NCI-H1694 treated with DMSO at 0.1 percent for 48 hours (cell line): Measurements from ENCODE around the gene OR8K1.

ENCODE experiments used
- DNase-seq: peaks from one replicate; lab custom pipeline; 2025; lab: John Stamatoyannopoulos, UW

Gene OR8K1

GRCh38 chr11:56345739-56346138 lies at the start of gene OR8K1:
OR8K1 (plus strand) TSS chr11:56346039; CDS start chr11:56346039, 0 bp downstream.
- DNase-seq, result no peak

DNA sequence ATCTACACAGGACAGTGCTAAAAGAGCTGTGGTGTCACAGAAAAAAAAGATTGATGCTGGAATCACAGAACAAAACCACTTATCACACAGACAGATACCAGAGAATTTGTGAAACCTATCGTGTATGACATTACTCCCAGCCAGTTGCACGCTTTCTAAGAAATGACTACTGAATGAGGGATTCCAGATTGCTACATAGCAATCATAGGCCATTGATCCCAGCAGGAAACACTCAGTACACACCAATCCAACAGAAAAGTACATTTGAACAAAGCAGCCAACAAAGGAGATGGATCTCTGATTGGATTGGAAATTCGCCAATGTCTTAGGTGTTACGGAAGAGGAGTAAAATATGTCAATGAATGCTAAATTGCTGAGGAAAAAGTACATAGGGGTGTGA lies 48.9 kb upstream of the OR8K1 start:
- DNase-seq, result no peak

DNA sequence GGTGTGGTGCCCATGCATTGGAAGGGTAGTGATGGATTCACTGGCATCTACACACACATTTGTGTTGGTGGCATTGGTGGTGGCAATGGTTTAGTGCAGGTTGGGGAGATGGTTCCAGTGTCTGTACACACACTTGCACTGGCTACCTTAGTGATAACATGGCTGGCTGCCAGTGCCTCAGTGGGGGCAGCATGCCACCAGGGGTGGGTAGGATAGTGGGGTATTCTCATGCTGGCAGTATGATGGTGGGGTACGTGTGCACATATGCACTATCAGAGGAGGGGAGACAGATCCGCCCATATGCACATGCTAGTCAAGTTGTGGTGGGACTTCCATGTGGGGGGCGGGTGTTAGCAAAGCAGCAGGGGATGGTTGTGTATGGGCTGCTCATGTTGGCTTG lies 38.0 kb upstream of the OR8K1 start:
- DNase-seq, result no peak

GRCh38 chr11:56314844-56315243 lies 31.0 kb upstream of the OR8K1 start, which contains the start of gene OR8K3:
OR8K3 (plus strand) TSS chr11:56315144; CDS start chr11:56318307, 3,163 bp downstream.
- no peak for DNase-seq

GRCh38 chr11:56331861-56332491 lies 13.9 kb upstream of the OR8K1 start:
- DNase-seq, result no peak

DNA sequence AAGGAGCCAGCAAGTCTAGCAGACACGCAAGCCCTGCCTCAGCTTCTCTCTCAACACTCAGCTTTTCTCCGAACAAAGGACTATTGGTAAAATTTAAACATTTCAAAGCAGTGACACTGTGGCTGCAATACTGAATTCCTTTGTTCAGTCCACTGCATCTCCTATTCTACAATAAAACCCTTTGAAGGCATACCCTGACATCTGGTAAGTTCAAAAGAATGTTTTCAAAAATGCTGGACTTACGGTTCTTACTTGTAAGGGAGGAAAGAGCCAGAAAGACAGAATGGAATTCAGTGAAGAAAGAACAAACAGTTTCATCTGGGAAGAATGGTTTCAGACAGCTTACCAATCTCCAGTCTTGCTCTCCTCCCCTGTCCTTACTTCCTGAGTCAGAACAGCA lies 12.7 kb upstream of the OR8K1 start:
- DNase-seq, result no peak

DNA sequence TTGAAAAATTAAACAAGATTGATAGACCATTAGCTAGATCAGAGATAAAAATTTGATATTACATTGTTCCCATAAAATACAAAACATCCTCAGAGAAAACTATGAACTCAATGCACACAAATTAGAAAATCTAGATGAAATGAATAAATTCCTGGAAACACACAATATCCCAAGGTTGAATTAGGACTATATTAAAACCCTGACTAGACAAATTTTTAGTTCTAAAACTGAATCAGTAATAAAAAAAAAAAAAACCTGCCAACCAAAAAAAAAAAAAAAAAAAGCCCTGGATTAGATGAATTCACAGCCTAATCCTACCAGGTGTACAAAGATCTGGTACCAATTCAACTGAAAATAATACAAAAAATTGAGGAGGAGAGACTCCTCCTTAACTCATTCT lies 5.5 kb upstream of the OR8K1 start:
- no peak for DNase-seq

DNA sequence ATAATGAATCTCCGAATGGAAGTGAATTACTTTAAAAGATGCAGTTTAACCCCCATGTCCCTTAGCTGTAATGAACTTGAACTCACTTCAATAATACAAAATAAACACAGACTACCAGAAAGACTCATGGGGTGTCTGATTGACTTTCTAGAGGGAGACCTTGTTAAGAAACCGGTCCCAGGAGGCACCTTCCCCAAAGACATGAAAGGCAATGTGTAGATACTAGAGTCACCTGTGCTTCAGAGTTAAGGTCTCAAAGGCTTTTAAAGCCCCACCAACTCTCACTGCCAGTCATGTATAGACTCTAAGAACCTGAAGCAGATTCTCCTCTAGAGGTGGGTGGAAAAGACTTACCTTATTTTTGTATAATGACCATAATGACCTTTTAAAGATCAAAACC lies 8.2 kb downstream of the OR8K1 start, which contains the start of gene OR8J1:
Gene OR8J1 (plus strand): TSS at position 301 of the 400 bp plus-strand sequence. CDS start 5,956 bp downstream, outside the sequence.
- DNase-seq, result no peak

DNA sequence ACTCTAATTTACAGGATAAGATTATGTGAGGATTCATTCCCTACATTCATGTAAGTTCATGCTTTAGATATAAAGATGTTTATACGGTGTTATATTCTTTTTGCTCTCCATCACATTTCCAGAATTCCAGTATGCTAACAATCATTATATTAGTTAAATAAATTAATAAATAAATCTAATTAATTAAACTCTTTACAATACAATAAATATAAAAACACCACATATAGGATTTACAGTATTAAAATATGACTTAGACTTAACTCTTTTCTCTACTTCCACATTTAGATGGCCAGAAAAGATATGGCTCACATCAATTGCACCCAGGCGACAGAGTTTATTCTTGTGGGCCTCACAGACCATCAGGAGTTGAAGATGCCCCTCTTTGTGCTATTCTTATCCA lies 29.5 kb downstream of the OR8K1 start, which contains the start of gene OR8U1:
Gene OR8U1 (plus strand): TSS at position 301 of the 400 bp plus-strand sequence. CDS start 0 bp downstream, at position 301.
- no peak for DNase-seq

- no peak for DNase-seq
Measured at GRCh38 chr11:56380120-56380519, 34.3 kb downstream of the OR8K1 start.

- DNase-seq, result no peak
Measured at GRCh38 chr11:56394381-56394780, 48.5 kb downstream of the OR8K1 start.

GRCh38 chr11:56396047-56396446 lies 50.2 kb downstream of the OR8K1 start:
- DNase-seq, result no peak
